ENCODE results near the gene PIBF1.
"Not testable (repeated sequence)": the region's sequence is repeated elsewhere in the genome, so short reads cannot be mapped to it uniquely, and the experiment has no call there.

PIBF1 gene

GRCh38 chr13:72820898-72821279 lies 39.0 kb downstream of the PIBF1 start:
- no peak for DNase-seq

GRCh38 chr13:72823081-72823480 lies 41.1 kb downstream of the PIBF1 start:
- DNase-seq = no peak

- DNase-seq = no peak
Measured at GRCh38 chr13:72823724-72824123, 41.8 kb downstream of the PIBF1 start.

- DNase-seq = no peak
Measured at GRCh38 chr13:72834601-72835000, 52.7 kb downstream of the PIBF1 start.

- DNase-seq = peak in 3 of 6 experiments; percentile 3 to 19 (median 15)
Measured at GRCh38 chr13:72839831-72840426, 58.0 kb downstream of the PIBF1 start.

- no peak for DNase-seq
Measured at GRCh38 chr13:72842991-72843390, 61.1 kb downstream of the PIBF1 start.

GRCh38 chr13:72845148-72845547 lies 63.2 kb downstream of the PIBF1 start:
- DNase-seq = not testable (repeated sequence)

GRCh38 chr13:72849571-72849970 lies 67.6 kb downstream of the PIBF1 start:
- DNase-seq = no peak

GRCh38 chr13:72850959-72851677 lies 69.2 kb downstream of the PIBF1 start:
- no peak for DNase-seq

- DNase-seq = no peak
Measured at GRCh38 chr13:72851678-72852014, 69.7 kb downstream of the PIBF1 start.

- DNase-seq = no peak
Measured at GRCh38 chr13:72852207-72852606, 70.3 kb downstream of the PIBF1 start.

GRCh38 chr13:72853000-72853399 lies 71.1 kb downstream of the PIBF1 start:
- no peak for DNase-seq

GRCh38 chr13:72864142-72865011 lies 82.4 kb downstream of the PIBF1 start:
- no peak for DNase-seq

- DNase-seq = no peak
Measured at GRCh38 chr13:72868229-72868628, 86.3 kb downstream of the PIBF1 start.

GRCh38 chr13:72875233-72875632 lies 93.3 kb downstream of the PIBF1 start:
- no peak for DNase-seq

- no peak for DNase-seq
Measured at GRCh38 chr13:72884101-72884500, 102.2 kb downstream of the PIBF1 start.

- no peak for DNase-seq
Measured at GRCh38 chr13:72886272-72887067, 104.5 kb downstream of the PIBF1 start.

GRCh38 chr13:72889495-72889894 lies 107.6 kb downstream of the PIBF1 start:
- no peak for DNase-seq

GRCh38 chr13:72890546-72890945 lies 108.6 kb downstream of the PIBF1 start:
- DNase-seq = no peak

- DNase-seq = no peak
Measured at GRCh38 chr13:72891423-72891822, 109.5 kb downstream of the PIBF1 start.

GRCh38 chr13:72896869-72897268 lies 114.9 kb downstream of the PIBF1 start:
- DNase-seq = no peak

- DNase-seq = not testable (repeated sequence)
Measured at GRCh38 chr13:72901546-72901945, 119.6 kb downstream of the PIBF1 start.

- DNase-seq = no peak
Measured at GRCh38 chr13:72908416-72908815, 126.5 kb downstream of the PIBF1 start.
